Measurements from ENCODE around the gene MTMR4.
"Not testable (repeated sequence)": the region's sequence is repeated elsewhere in the genome, so short reads cannot be mapped to it uniquely, and the experiment has no call there.

The MTMR4 gene

DNA sequence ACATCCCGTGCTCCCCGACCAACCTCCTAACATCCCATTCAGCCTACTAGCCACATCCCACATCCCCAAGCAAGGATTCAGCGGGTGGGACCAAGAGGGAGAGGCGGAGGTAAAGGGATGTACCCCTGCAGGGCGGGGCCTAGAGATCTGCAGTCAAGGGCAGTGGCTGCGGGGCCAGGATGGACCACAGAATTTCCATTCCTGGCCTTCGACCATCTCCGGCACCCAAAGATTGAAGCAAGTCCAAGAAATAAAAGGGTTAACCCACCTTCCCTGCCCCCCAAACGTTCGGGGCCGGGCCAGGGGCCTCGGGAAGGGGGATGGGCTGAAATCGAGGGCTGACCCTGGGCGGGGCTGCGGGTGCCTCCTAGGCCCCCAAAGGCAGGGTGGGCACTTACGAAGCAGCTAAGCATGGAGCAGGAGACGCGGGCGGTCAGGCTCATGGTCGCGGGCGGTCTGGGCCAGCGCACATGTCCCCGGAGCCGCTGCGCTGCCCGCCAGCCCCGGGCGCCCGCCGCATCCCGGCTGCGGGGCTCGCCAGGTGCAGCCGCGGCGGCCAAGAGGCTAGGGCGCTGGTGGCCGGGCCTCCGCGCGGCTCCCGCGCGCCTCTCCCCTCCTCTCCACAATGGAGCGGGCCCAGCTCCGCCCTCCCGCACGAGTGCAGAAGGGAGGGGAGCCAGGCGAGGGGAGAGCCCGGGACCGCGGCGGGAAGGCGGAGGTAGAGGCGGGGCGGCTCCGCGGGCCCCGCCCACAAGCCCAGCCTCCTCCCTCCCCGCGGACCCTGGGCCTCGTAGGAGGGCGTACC lies at the start of gene MTMR4:
Gene MTMR4, minus strand, starts transcription at position 674 of the 805 bp plus-strand sequence. Its CDS starts 231 bp downstream, at position 443.
- DNase-seq, result peak; percentile 74 to 82

GRCh38 chr17:58560511-58560910 lies 46.1 kb upstream of the MTMR4 start:
- no peak for DNase-seq

GRCh38 chr17:58557981-58558380 lies 43.5 kb upstream of the MTMR4 start:
- no peak for DNase-seq

DNA sequence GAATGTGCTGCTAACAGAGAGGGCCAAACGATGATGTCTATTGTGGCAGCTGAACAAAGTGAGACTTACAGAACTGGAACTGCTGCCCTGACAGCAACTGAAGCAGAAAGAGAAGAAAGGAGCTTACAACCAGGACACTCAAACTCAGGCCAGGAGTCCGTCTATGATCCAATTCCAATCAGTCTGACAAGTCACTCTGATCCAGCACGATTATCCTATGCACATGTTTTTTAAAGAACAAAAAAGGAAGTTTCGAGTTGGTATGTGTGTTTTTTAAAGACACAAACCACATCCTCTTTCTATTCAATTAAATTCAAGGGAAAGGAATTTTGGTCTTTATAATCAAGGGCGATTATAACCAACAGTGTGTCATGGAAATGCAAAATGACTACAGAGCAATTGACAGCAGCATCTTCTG lies 42.4 kb upstream of the MTMR4 start:
- no peak for DNase-seq

DNA sequence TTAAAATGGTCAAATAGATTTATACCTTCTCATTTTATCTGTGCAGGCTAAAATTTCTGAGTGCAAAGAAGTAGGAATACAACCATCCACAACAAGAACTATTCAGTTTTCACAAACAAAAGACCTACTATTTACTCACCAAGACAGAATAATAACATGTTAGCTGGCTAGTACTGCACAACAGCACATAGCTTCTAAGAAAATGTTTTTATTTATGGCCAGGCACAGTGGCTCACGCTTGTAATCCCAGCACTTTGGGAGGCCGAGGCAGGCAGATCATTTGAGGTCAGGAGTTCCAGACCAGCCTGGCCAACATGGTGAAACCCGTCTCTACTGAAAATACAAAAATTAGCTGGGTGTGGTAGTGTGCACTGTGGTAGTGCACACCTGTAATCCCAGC lies 40.7 kb upstream of the MTMR4 start:
- DNase-seq, result not testable (repeated sequence)

DNA sequence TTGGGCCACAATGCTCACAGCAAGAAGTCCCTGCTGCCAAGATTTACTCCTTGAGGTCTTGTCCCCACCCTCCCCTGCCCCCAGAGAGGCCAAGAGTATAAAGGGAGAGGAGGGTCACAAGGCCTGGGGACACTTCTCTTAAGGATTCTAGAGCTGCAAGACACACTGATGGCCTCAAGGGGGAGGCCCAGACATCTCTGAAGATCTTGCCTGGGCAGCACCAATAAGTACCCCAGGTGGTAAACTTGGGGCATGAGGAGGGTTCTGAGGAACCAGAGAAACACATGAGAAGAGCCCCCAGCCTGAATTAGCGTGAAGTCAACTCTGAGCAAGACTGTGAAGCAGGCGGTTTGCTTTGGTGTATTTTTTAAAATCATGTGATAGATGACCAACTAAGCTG lies 26.8 kb upstream of the MTMR4 start:
- no peak for DNase-seq

GRCh38 chr17:58539698-58540097 lies 25.3 kb upstream of the MTMR4 start:
- DNase-seq, result no peak

- no peak for DNase-seq
Measured at GRCh38 chr17:58538811-58539409, 24.5 kb upstream of the MTMR4 start.

GRCh38 chr17:58537266-58537665 lies 22.8 kb upstream of the MTMR4 start:
- no peak for DNase-seq

DNA sequence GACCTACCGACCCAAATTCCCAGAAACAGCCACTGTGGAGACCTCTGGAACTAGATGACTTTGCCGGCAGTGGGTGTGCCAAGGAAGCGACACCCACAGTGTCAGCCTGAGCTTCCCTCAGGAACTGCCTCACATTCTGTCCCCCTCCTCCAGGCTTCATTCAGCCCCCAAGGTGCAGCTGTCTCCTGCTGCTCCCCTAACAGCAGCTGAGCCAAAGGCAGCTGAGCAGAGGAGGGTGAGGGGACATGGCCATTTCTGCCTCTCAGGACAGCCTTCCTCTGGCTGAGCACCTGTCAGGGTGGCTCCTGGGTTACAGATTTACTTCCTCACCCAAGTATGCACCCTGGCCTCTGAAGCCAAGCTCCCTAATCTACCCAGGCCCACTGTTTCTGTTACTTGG lies 22.1 kb upstream of the MTMR4 start:
- no peak for DNase-seq

DNA sequence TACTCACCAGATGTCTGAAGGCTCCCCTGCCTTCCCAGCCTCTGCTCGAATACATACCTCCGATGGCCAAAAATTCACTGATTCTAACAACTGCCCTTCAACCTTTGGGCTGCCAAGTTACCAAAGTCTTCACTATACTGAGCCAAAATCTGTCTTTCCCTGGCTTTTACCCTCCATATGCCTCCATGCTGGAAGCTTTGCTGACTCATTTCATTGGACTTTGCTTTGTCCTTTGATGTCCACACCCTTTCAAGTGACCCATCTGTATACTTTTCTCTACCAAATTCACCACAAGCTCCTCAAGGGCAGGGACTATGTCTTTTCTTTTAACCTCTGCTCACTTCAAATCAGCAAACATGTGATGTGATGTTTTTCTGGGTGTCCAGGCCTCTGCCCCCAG lies 21.0 kb upstream of the MTMR4 start:
- no peak for DNase-seq

DNA sequence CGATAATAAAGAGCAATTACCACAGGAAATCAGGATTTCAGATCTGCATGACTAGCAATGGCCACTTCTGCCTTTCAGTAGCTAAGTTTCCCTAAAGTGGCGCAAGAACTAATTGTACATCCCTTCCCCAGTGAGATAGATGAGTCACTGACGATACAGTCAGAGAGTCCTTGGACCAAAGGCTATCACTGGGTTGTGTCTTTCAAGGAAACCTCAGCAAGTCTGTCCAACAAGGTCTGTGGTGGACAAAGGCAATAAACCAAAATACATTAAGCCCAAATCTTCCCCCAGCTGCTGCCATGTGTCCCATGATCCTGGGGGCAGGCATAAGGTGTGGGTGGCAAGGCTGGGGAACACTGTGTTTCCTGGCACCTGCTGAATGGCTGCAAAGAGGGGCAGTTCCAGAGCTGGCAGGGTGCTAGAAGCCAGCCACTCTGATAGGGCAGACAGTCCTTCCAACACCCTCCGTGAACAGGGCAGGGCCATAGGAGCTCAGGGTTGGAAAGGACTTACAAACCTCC lies 20.5 kb upstream of the MTMR4 start:
- DNase-seq, result peak in 1 of 2 donors; percentile 34

DNA sequence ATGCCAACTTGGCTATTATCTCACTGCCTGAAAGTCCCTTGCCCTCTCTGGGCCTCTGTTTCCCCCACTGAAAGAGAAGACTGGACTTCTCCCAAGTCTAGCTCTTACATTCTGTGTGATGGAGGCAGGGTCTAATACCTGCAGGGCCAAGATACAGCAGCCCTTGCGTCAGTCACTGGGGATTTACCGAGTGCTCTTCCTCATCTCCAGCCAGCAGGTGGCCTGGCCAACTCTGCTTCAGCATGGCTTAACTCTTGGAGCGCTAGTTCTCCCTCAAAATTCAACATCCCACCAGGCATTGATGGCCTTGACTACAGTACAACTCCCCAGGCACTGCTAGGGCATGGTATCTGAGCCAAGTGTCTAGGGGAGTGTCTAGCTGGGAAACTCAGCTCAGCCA lies 19.9 kb upstream of the MTMR4 start:
- no peak for DNase-seq

- no peak for DNase-seq
Measured at GRCh38 chr17:58533616-58534188, 19.3 kb upstream of the MTMR4 start.

DNA sequence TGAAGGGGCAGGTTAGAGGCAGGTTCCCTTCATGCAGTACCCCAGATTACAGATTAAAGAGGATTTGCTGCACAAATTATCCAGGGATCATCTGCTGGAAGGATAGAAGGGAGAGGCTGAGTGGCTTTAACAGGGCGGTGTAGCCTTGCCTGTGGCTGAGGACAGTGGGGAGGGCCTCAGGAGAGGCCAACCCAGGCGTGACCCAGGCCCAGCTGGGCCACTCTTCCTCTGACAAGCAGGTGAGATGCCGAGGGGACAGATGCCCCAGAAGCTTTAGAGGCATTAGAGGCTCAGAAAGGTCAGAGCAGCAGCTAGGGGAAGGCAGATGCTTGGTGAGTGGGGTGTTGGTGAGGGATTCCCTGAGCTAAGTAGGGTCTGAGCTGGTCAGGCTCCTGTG lies 18.1 kb upstream of the MTMR4 start:
- DNase-seq, result no peak

GRCh38 chr17:58531661-58532554 lies 17.5 kb upstream of the MTMR4 start:
- DNase-seq, result peak; percentile 63 to 74

GRCh38 chr17:58531122-58531521 lies 16.7 kb upstream of the MTMR4 start:
- DNase-seq, result no peak

GRCh38 chr17:58530655-58531054 lies 16.2 kb upstream of the MTMR4 start:
- DNase-seq, result no peak

DNA sequence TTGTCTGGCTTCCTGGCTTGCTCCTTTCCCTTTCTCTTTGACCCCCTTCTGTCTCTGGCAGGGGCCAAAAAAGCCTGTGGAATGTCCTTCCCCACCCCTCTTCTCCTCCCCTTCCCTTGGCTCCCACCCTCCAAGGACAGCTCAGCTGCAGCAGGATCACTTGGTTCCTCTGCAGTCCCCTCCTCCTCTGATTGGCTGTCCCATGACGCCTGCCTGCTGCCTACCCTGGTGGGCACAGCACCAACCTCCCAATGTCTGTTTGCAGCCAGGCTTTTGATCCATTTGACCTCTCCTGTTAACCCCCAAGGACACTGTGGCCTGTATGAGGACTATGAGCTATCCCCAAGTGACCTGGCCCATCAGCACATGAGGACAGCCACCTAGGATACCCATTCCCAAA lies 14.8 kb upstream of the MTMR4 start:
- no peak for DNase-seq

DNA sequence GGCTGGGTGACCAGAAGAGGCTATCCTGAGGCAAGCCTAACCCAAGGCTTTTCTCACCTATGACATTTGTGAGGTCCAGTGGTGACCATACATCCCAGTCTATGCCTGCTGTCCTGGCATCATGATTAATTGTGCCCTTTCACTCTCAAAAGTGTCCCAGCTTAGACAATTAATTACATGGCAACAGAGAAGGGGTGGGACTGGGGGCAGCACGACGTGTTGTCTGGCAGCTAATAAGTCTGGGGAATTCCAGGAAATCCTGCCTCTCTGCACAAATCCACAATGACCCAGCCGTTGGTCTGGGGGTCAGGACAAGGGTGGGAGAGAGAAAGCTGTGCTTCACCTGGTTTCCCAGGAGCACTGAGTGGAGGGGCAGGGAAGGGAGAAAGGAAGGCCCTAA lies 14.0 kb upstream of the MTMR4 start:
- no peak for DNase-seq

DNA sequence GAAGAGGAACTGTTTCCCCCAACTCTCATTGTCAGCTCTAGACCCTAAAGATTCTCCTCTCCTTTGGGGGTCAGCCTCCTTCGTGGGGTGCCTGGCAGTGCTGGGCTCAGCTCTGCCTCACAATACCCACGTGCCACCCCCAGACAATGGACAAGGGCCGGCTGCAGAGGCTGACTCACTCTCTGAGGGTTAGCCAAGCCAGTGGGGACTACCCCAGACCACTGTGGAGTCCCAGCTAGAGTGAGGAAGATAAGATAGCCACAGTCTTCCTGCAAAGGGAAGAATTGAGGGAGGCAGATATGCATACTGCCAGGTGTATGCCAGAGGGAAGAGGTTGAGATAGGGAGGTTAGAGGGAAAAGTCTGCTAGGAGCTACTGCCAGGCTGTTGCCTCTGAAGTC lies 13.5 kb upstream of the MTMR4 start:
- no peak for DNase-seq

- no peak for DNase-seq
Measured at GRCh38 chr17:58527306-58527705, 12.9 kb upstream of the MTMR4 start.

DNA sequence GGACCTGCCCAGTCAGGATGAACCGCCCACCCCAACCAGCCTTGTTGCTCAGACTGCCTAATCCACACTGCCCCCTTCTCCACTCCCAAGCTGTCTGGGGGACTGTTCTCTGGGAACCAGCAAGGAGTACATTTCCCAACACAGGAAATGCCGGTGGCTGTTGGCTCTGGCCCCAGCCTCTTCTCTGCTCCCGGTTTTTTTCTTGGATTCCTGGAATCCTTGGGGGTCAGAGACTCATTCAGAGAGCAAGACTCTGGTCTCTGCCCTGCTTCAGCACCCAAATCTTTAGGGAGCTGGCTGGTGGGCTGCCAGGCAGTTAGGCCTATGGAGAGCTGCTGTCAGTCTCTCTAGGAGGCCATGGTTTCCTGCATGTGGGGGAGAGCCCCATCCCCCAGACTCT lies 10.8 kb upstream of the MTMR4 start:
- DNase-seq, result no peak
